ENCODE data around the gene NRL.
"Not testable (repeated sequence)": the region's sequence is repeated elsewhere in the genome, so short reads cannot be mapped to it uniquely, and the experiment has no call there.

NRL gene

GRCh38 chr14:24054646-24055045 lies 60.1 kb downstream of the NRL start:
- no peak for DNase-seq (ENCODE audit: low read depth in 3 of 3, low spot score in 1 of 3)

GRCh38 chr14:24054324-24054641 lies 60.5 kb downstream of the NRL start:
- DNase-seq (ENCODE audit: low read depth in 3 of 3, low spot score in 1 of 3): no peak

- no peak for DNase-seq (ENCODE audit: low read depth in 3 of 3, low spot score in 1 of 3)
Measured at GRCh38 chr14:24053548-24054323, 61.0 kb downstream of the NRL start.

GRCh38 chr14:24052656-24053547 lies 61.8 kb downstream of the NRL start:
- peak in 1 of 3 donors; percentile 24 for DNase-seq (ENCODE audit: low read depth in 3 of 3, low spot score in 1 of 3)

GRCh38 chr14:24051789-24052655 lies 62.7 kb downstream of the NRL start, which contains the start of gene CARMIL3:
Gene CARMIL3, plus strand, starts transcription at chr14:24052009. Its CDS starts 145 bp downstream, at chr14:24052154.
- peak in 2 of 3 donors; percentile 24 to 45 for DNase-seq (ENCODE audit: low read depth in 3 of 3, low spot score in 1 of 3)

GRCh38 chr14:24051176-24051788 lies 63.5 kb downstream of the NRL start:
- no peak for DNase-seq (ENCODE audit: low read depth in 3 of 3, low spot score in 1 of 3)

GRCh38 chr14:24050753-24051152 lies 64.0 kb downstream of the NRL start:
- DNase-seq (ENCODE audit: low read depth in 3 of 3, low spot score in 1 of 3): not testable (repeated sequence)

GRCh38 chr14:24049002-24049401 lies 65.7 kb downstream of the NRL start:
- DNase-seq (ENCODE audit: low read depth in 3 of 3, low spot score in 1 of 3): not testable (repeated sequence)

- no peak for DNase-seq (ENCODE audit: low read depth in 3 of 3, low spot score in 1 of 3)
Measured at GRCh38 chr14:24042746-24043145, 72.0 kb downstream of the NRL start.

- DNase-seq (ENCODE audit: low read depth in 3 of 3, low spot score in 1 of 3): no peak
Measured at GRCh38 chr14:24040692-24041091, 74.1 kb downstream of the NRL start.

GRCh38 chr14:24038686-24039085 lies 76.1 kb downstream of the NRL start:
- DNase-seq (ENCODE audit: low read depth in 3 of 3, low spot score in 1 of 3): no peak

- no peak for DNase-seq (ENCODE audit: low read depth in 3 of 3, low spot score in 1 of 3)
Measured at GRCh38 chr14:24037658-24038037, 77.1 kb downstream of the NRL start.

GRCh38 chr14:24036963-24037657 lies 77.6 kb downstream of the NRL start:
- DNase-seq (ENCODE audit: low read depth in 3 of 3, low spot score in 1 of 3): not testable (repeated sequence)

- DNase-seq (ENCODE audit: low read depth in 3 of 3, low spot score in 1 of 3): peak in 2 of 3 donors; percentile 29 to 44
Measured at GRCh38 chr14:24036169-24036962, 78.4 kb downstream of the NRL start.

- not testable (repeated sequence) for DNase-seq (ENCODE audit: low read depth in 3 of 3, low spot score in 1 of 3)
Measured at GRCh38 chr14:24035769-24036168, 79.0 kb downstream of the NRL start.

GRCh38 chr14:24032727-24033418 lies 81.9 kb downstream of the NRL start:
- no peak for DNase-seq (ENCODE audit: low read depth in 3 of 3, low spot score in 1 of 3)

GRCh38 chr14:24031331-24031730 lies 83.4 kb downstream of the NRL start:
- DNase-seq (ENCODE audit: low read depth in 3 of 3, low spot score in 1 of 3): not testable (repeated sequence)

- DNase-seq (ENCODE audit: low read depth in 3 of 3, low spot score in 1 of 3): not testable (repeated sequence)
Measured at GRCh38 chr14:24029687-24030086, 85.1 kb downstream of the NRL start.
